GM21717 (cell line): ENCODE measurements around the gene FABP1.

Experiments used
- ATAC-seq: cut with Tn5 transposase; IDR thresholded peaks from one replicate; pipeline ENCODE4 v1.9.1; 2021; ENCODE audit warnings: mild to moderate bottlenecking, moderate library complexity; ENCODE audit not compliant: unreplicated experiment

Gene FABP1

GRCh38 chr2:88127888-88128653 is at the start of gene FABP1:
TSS of gene FABP1 (minus strand) at chr2:88128062. CDS start at chr2:88128017, 45 bp downstream.
- ATAC-seq, result no peak

DNA sequence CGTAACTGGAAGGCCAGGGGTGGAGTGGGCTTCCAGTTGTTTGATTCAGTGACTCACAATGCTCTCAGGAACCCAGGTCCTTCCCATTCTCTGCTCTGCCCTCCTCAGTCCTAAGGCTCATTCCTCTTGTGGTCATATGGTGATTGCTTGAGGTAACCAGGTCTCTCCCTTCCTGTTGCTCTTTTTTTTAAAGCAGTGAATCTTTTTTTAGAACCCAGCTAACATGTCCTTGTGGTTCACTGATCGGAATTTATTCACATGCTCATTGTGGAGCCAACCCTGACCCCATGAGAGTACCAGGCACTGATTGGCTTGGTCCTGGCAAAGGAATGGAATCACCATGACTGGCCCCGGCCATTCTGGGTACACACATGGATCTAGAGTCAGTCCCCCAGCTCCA is 49.7 kb upstream of the FABP1 start:
- no peak for ATAC-seq

GRCh38 chr2:88176352-88176984 is 48.6 kb upstream of the FABP1 start:
- ATAC-seq, result no peak

- ATAC-seq, result no peak
Measured at GRCh38 chr2:88172882-88173281, 45.0 kb upstream of the FABP1 start.

DNA sequence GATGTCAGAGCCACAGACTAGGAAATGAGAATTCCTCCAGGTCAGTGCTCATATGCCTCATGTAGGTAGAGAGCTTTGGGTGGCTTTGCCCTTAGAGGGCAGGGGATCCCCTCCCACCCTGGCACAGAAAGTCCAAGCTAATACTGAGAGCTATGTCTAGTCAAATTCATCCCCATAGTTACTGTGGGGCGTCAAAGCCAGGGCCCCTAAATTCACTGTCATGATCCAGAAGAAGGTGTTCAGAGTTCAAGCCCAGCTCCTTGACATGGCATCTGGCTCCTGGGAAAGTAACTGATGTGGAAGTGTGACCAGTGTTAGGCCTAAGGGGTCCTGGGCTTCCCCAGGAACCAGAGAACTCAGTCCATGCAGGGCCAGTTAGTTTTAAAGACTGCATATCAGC is 44.1 kb upstream of the FABP1 start:
- no peak for ATAC-seq

GRCh38 chr2:88170472-88170892 is 42.6 kb upstream of the FABP1 start:
- ATAC-seq, result no peak

DNA sequence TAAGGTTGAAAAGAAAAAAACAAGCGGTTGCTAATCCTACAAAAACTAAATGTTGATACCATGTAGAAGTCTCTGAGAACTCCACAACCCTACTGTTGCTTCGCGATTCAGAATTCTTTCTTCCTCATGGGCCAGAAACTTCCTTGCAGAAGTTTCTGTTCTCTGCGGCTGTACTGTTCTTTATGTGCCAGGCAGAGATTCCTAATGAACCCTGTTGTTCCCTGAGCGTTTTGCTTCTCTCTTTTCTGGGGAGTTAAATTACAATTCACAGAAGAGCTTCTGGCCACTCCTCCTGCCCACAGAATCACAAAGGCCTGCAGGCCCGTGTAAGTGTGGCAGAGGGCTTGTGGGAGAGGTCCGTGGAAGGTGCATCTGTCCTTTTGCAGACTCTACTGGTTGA is 40.5 kb upstream of the FABP1 start:
- no peak for ATAC-seq

GRCh38 chr2:88167740-88168139 is 39.9 kb upstream of the FABP1 start:
- no peak for ATAC-seq

- no peak for ATAC-seq
Measured at GRCh38 chr2:88165332-88166003, 37.6 kb upstream of the FABP1 start.

- no peak for ATAC-seq
Measured at GRCh38 chr2:88161446-88162244, 33.8 kb upstream of the FABP1 start.

GRCh38 chr2:88160517-88160916 is 32.7 kb upstream of the FABP1 start:
- no peak for ATAC-seq

- no peak for ATAC-seq
Measured at GRCh38 chr2:88159955-88160415, 32.1 kb upstream of the FABP1 start.

DNA sequence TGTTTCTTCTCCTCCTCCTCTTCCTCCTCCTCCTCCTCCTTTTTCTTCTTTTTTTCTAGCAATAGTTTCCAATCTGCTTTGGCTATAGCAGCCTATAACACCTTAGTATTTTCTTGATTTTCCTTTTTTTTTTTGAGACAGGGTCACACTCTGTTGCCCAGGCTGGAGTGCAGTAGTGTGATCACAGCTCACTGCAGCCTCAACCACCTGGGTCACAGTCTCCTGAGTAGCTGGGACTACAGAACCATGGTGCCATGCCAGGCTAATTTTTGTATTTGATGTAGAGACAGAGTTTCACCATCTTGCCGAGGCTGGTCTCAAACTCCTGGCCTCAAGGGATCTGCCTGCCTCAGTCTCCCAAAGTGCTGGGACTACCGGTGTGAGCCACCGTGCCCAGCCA is 31.6 kb upstream of the FABP1 start:
- ATAC-seq, result no peak

- ATAC-seq, result no peak
Measured at GRCh38 chr2:88148929-88149438, 21.1 kb upstream of the FABP1 start.

- no peak for ATAC-seq
Measured at GRCh38 chr2:88147145-88147544, 19.3 kb upstream of the FABP1 start.

GRCh38 chr2:88146590-88146989 is 18.7 kb upstream of the FABP1 start:
- ATAC-seq, result no peak

DNA sequence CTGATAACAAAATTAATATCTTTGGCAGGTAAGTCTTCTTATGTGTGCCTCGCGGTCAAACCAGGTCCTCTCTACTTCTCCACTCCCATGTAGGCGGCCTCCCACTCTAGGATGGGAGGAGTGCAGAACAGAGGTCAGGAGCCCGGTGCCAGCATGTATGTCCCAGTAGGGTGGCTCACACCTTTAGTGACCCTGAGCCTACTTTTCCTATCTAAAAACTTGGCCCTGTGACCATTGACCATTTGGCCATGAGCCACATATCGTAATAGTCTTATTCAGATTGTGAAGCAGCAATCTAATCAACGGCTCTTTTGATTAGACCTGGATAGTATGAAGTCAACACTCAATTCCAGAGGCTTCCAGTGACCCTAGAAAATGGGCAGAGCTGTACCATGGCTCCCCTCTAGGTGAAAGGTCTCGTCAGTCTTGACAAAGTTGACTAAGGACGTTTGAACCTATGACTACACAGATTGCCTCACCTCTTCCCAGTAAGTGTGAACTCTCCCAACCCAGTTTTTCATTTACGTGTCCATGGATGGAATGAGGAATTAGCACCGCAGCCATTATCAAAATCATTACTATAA is 17.1 kb upstream of the FABP1 start:
- no peak for ATAC-seq

GRCh38 chr2:88144271-88144670 is 16.4 kb upstream of the FABP1 start:
- no peak for ATAC-seq

GRCh38 chr2:88141952-88142351 is 14.1 kb upstream of the FABP1 start:
- no peak for ATAC-seq

DNA sequence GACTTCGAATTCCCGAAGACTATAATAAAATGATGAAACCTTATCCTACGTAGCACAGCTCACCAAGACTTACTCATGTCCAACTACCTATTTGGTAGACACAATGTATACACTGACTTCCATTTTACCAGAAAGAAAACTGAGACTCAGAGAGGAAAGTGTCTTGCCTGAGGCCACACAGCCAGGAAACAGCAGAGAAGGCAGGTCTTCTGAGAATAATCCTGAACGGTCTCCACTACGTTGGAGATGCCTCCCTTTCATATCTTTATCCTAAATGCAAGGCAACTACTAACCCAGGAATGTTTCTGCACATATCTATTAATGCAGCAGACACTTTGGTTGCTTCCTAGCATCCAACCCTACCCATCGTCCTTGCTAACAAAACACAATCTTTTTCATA is 11.9 kb upstream of the FABP1 start:
- no peak for ATAC-seq
